Measurements from ENCODE around the gene MXI1. TPM values are rescaled to one million over a fixed set of nuclear protein-coding genes. Genes with fewer than 3 reads are reported as not detected.

MXI1 gene
- total RNA-seq, 1 donor from 2014 or later, result 17.2 TPM

GRCh38 chr10:110336111-110336721 lies 128.8 kb downstream of the MXI1 start:
- Histone ChIP-seq H3K27me3 (ENCODE audit: control insufficient read depth in 3 of 3, insufficient read depth in 3 of 3, low read length in 3 of 3) (peaks cover 0 to 3% (median 0%) of the 10 kb centered on the region in 3 donors), H3K4me1 (ENCODE audit: control insufficient read depth in 3 of 3, insufficient read depth in 3 of 3, low read length in 3 of 3) (peaks cover 9 to 10% (median 9%) of the 10 kb centered on the region in 3 donors), H3K36me3 (ENCODE audit: control insufficient read depth in 3 of 3, insufficient read depth in 3 of 3, low read length in 3 of 3) (no peaks in the 10 kb centered on the region), H3K9ac (ENCODE audit: low read depth in 1 of 3, low read length in 3 of 3) (no peak overlapping the region), H3K9me3 (ENCODE audit: control insufficient read depth in 3 of 3, low read length in 3 of 3) (no peaks in the 10 kb centered on the region), H3K27ac (ENCODE audit: low read depth, low read length) (no peak overlapping the region), H3K4me3 (ENCODE audit: low read length in 3 of 3) (no peak overlapping the region)

Other genes with a start within 250 kb of the MXI1 start
- 113 TPM for gene ADD3, start 199.6 kb upstream of the MXI1 start, total RNA-seq
- gene SMNDC1, start 97.3 kb downstream of the MXI1 start, total RNA-seq, result 14.1 TPM

Data from skeletal muscle tissue (tissue), 4 donors.